Hepatocyte (in vitro differentiated cells): ENCODE results near the gene CARD9.

Experiments
- CTCF ChIP-seq: fragments of 200-600 bp; sonication (generic); IDR thresholded peaks from 2 replicates; pipeline ENCODE4 v1.5.1; 2016; ENCODE audit warnings: antibody characterized with exemption, mild to moderate bottlenecking; ENCODE audit not compliant: poor library complexity
- EZH2phosphoT487 ChIP-seq: fragments of 200-600 bp; sonication (generic); IDR thresholded peaks from one replicate; pipeline ENCODE4 v1.6.1; 2018; ENCODE audit warnings: antibody characterized with exemption, mild to moderate bottlenecking, low read depth, moderate library complexity; ENCODE audit not compliant: unreplicated experiment, severe bottlenecking

- TF ChIP-seq CTCF (no peak), EZH2phosphoT487 (no peak)
Measured at GRCh38 chr9:136328011-136328621, 45.4 kb downstream of the CARD9 start.
